B cell (primary cell): ENCODE data around the gene LRRC74B. TPM values are rescaled to one million over a fixed set of nuclear protein-coding genes. Genes with fewer than 3 reads are reported as not detected.

ENCODE experiments used
- ATAC-seq: fragments of 200-7000 bp; cut with Tn5 transposase; one replicate; pipeline ENCODE4 v1.10.0; 2021; ENCODE audit warnings: low read depth, mild to moderate bottlenecking, moderate number of reproducible peaks, moderate library complexity
- CTCF ChIA-PET: fragments of 350-600 bp; sonication (Branson Sonifier 250); formaldehyde crosslinking; loops from one replicate; lab custom pipeline; 2021; ENCODE audit warnings: antibody characterized with exemption, inconsistent platforms; lab: Charles Lee
- POLR2A ChIA-PET: fragments of 350-600 bp; sonication (Branson Sonifier 250); formaldehyde crosslinking; loops from one replicate; lab custom pipeline; 2021; ENCODE audit warnings: antibody characterized with exemption; lab: Charles Lee
- DNase-seq: peaks from one replicate; pipeline ENCODE4 v3.0.0; 2013
- H2AFZ ChIP-seq: 2 replicates; pipeline ENCODE4 v1.6.1; 2012; ENCODE audit warnings: mild to moderate bottlenecking, low read depth, low read length; ENCODE audit not compliant: insufficient read depth, poor library complexity, severe bottlenecking
- H3K27ac ChIP-seq, 2 donors: 1 replicate in 1 of 2; 2 replicates in 1 of 2; pipeline ENCODE4 v1.5.1; 2012 to 2013; ENCODE audit warnings: low read length in 2 of 2, mild to moderate bottlenecking in 2 of 2, moderate library complexity in 1 of 2
- H3K27me3 ChIP-seq, 4 experiments: fragments of 200-600 bp in 1 of 4; sonication (generic) in 1 of 4; replicated peaks in 1 of 4; 1 replicate in 2 of 4; 2 replicates in 2 of 4; pipeline versions ENCODE4 v1.6.1 to v1.7.0; 2013 to 2016; ENCODE audit warnings: low read length in 3 of 4, mild to moderate bottlenecking in 2 of 4, mixed read lengths in 1 of 4, moderate library complexity in 1 of 4; ENCODE audit not compliant: insufficient read depth in 4 of 4, control insufficient read depth in 3 of 4; ENCODE audit errors: control extremely low read depth in 1 of 4
- H3K36me3 ChIP-seq, 2 experiments: replicated peaks in 1 of 2; 1 replicate in 1 of 2; 2 replicates in 1 of 2; pipeline versions ENCODE4 v1.6.1 to v1.7.1; 2013; ENCODE audit warnings: low read length in 1 of 2; ENCODE audit not compliant: insufficient read depth in 2 of 2, control insufficient read depth in 1 of 2; ENCODE audit errors: control extremely low read depth in 1 of 2, extremely low read depth in 1 of 2
- H3K4me1 ChIP-seq, 2 donors: fragments of 200-600 bp in 1 of 2; sonication (generic) in 1 of 2; 1 replicate in 1 of 2; 2 replicates in 1 of 2; pipeline versions ENCODE4 v1.5.1 to v1.6.1; 2013 to 2017; ENCODE audit warnings: low read length in 2 of 2; ENCODE audit not compliant: control insufficient read depth in 2 of 2, insufficient read depth in 2 of 2
- H3K4me2 ChIP-seq: replicated peaks from 2 replicates; pipeline ENCODE3; 2012; ENCODE audit warnings: mild to moderate bottlenecking, low read depth, low read length; ENCODE audit not compliant: poor library complexity, severe bottlenecking
- H3K4me3 ChIP-seq, 5 experiments: fragments of 200-600 bp in 1 of 5; sonication (generic) in 1 of 5; 1 replicate in 3 of 5; 2 replicates in 2 of 5; pipeline versions ENCODE4 v1.5.1 to v1.7.0; 2011 to 2016; ENCODE audit warnings: low read length in 4 of 5, mild to moderate bottlenecking in 4 of 5, low read depth in 2 of 5, control low read depth in 1 of 5, moderate library complexity in 1 of 5; ENCODE audit not compliant: insufficient read depth in 1 of 5; ENCODE audit errors: control extremely low read depth in 1 of 5, extremely low read depth in 1 of 5
- H3K79me2 ChIP-seq: fragments of 200-600 bp; sonication (generic); one replicate; pipeline ENCODE4 v1.6.0; 2016; ENCODE audit warnings: low read length; ENCODE audit not compliant: control insufficient read depth, insufficient read depth
- H3K9ac ChIP-seq: fragments of 200-600 bp; sonication (generic); 2 replicates; pipeline ENCODE4 v1.6.1; 2017; ENCODE audit warnings: mild to moderate bottlenecking, low read length, moderate library complexity
- H3K9me3 ChIP-seq, 3 donors: one replicate each; pipeline versions ENCODE4 v1.6.1 to v1.7.1; 2013; ENCODE audit warnings: low read length in 2 of 3; ENCODE audit not compliant: control insufficient read depth in 2 of 3, insufficient read depth in 1 of 3; ENCODE audit errors: control extremely low read depth in 1 of 3
- H4K20me1 ChIP-seq: 2 replicates; pipeline ENCODE4 v1.6.0; 2012; ENCODE audit warnings: mild to moderate bottlenecking, low read length; ENCODE audit not compliant: insufficient read depth, control insufficient read depth, poor library complexity, severe bottlenecking
- H3K27ac Mint-ChIP-seq: one replicate; pipeline ENCODE4 v1.8.0; 2021; ENCODE audit warnings: mixed read lengths
- H3K27me3 Mint-ChIP-seq: one replicate; pipeline ENCODE4 v1.8.0; 2021; ENCODE audit warnings: mixed read lengths
- H3K4me1 Mint-ChIP-seq: one replicate; pipeline ENCODE4 v1.8.0; 2021; ENCODE audit warnings: mixed read lengths
- H3K4me3 Mint-ChIP-seq: one replicate; pipeline ENCODE4 v1.8.0; 2021; ENCODE audit warnings: mixed read lengths
- H3K9me3 Mint-ChIP-seq: one replicate; pipeline ENCODE4 v1.8.0; 2022; ENCODE audit warnings: mixed read lengths; ENCODE audit not compliant: insufficient read depth
- CTCF ChIP-seq: fragments of 200-600 bp; IDR thresholded peaks from one replicate; pipeline ENCODE4 v1.8.0; 2022; ENCODE audit warnings: antibody characterized with exemption, mild to moderate bottlenecking
- EZH2 ChIP-seq: IDR thresholded peaks from 2 replicates; pipeline ENCODE4 v1.6.1; 2012; ENCODE audit warnings: borderline replicate concordance, low read depth, mild to moderate bottlenecking, moderate library complexity, low read length; ENCODE audit not compliant: insufficient read depth, poor library complexity, severe bottlenecking
- WGBS: methylation state at CpG from one replicate; pipeline ENCODE4 v1.1.5; 2013; ENCODE audit warnings: missing lambda C conversion rate; ENCODE audit not compliant: insufficient coverage; 5-methylcytosine and 5-hydroxymethylcytosine counted together
- intact Hi-C: fragments of 100-400 bp; cut with micrococcal nuclease; formaldehyde crosslinking; loops from one replicate; pipeline ENCODE4 v1.10.0; 2022
- polyA plus RNA-seq: library from polyadenylated mRNA; depleted of rRNA; stranded (reverse); fragments of >200 nt; gene quantifications from 2 replicates; pipeline ENCODE4 v1.2.3, GENCODE V29; 2012
- total RNA-seq, 2 donors: library from RNA; stranded (reverse); fragments of 120-200 nt in 1 of 2; gene quantifications; 1 replicate in 1 of 2; 2 replicates in 1 of 2; pipeline versions ENCODE4 v1.2.3 to v1.2.4, GENCODE V29; 2013 to 2022

Gene LRRC74B
- total and polyA plus RNA-seq, 2 donors (not counting 1 experiment from before 2014, with no cell fraction given): 0.01 to 0.17 TPM

GRCh38 chr22:21076912-21077625 is 31.3 kb downstream of the LRRC74B start:
- H3K36me3 ChIP-seq: no peaks in the 10 kb centered on the region
- Mint-ChIP-seq H3K4me3 (no peak overlapping the region), H3K27ac (no peak overlapping the region), H3K4me1 (no peaks in the 10 kb centered on the region), H3K9me3 (no peaks in the 10 kb centered on the region), H3K27me3 (peaks cover 4% of the 10 kb centered on the region)
- H3K27me3 ChIP-seq: no peaks in the 10 kb centered on the region
- ChIA-PET POLR2A (no interaction called here), CTCF (no interaction called here)
- no peak overlapping the region for H3K27ac ChIP-seq
- no peaks in the 10 kb centered on the region for H4K20me1 ChIP-seq
- H3K4me2 ChIP-seq: no peak overlapping the region
- no peak for DNase-seq
- TF ChIP-seq EZH2: no peak
- no peak overlapping the region for H2AFZ ChIP-seq
- no peaks in the 10 kb centered on the region for H3K79me2 ChIP-seq
- no peak overlapping the region for H3K4me3 ChIP-seq
- 85% methylated on average over 15 of the region's 21 CpGs for WGBS
- intact Hi-C loops: no loop called here
- H3K4me1 ChIP-seq: no peaks in the 10 kb centered on the region
- H3K9me3 ChIP-seq: no peaks in the 10 kb centered on the region
- ATAC-seq: no peak
- no peak overlapping the region for H3K9ac ChIP-seq

GRCh38 chr22:21077884-21078508 is 32.2 kb downstream of the LRRC74B start:
- Histone ChIP-seq H4K20me1 (no peaks in the 10 kb centered on the region), H3K4me2 (no peak overlapping the region), H3K4me1 (no peaks in the 10 kb centered on the region), H3K9ac (no peak overlapping the region), H3K9me3 (no peaks in the 10 kb centered on the region), H2AFZ (no peak overlapping the region), H3K27me3 (no peaks in the 10 kb centered on the region), H3K36me3 (no peaks in the 10 kb centered on the region), H3K4me3 (no peak overlapping the region), H3K27ac (no peak overlapping the region), H3K79me2 (no peaks in the 10 kb centered on the region)
- Mint-ChIP-seq H3K4me1 (no peaks in the 10 kb centered on the region), H3K4me3 (no peak overlapping the region), H3K27me3 (no peaks in the 10 kb centered on the region), H3K9me3 (no peaks in the 10 kb centered on the region), H3K27ac (no peak overlapping the region)
- 80% methylated on average over 12 of the region's 16 CpGs for WGBS
- ChIA-PET POLR2A (no interaction called here), CTCF (no interaction called here)
- intact Hi-C loops: no loop called here
- ATAC-seq (no peak), DNase-seq (no peak)
- no peak for TF ChIP-seq CTCF
- TF ChIP-seq EZH2: no peak
